ENCODE data around the gene INPP1.
"Not testable (repeated sequence)": the region's sequence is repeated elsewhere in the genome, so short reads cannot be mapped to it uniquely, and the experiment has no call there.

INPP1 gene

GRCh38 chr2:190311893-190312634 is 31.3 kb upstream of the INPP1 start:
- Histone ChIP-seq H4K20me1 (ENCODE audit: insufficient read depth, low read length) (no peaks in the 10 kb centered on the region), H3K4me2 (ENCODE audit: low read depth, low read length) (no peak overlapping the region), H3F3A (ENCODE audit: insufficient read depth, low read length) (no peaks in the 10 kb centered on the region), H3K79me2 (ENCODE audit: low read length) (peaks cover 30% of the 10 kb centered on the region; the same call in 1 of the 2 replicates), H3K4me1 (ENCODE audit: low read length) (peaks cover 15% of the 10 kb centered on the region), H3K9me2 (replicated peaks; ENCODE audit: insufficient read depth, low read length) (no peaks in the 10 kb centered on the region), H3K27ac (ENCODE audit: low read length) (no peak overlapping the region), H3K9me3 (replicated peaks; ENCODE audit: insufficient read depth, low read length) (no peaks in the 10 kb centered on the region), H2AFZ (ENCODE audit: low read length) (no peak overlapping the region), H3K36me3 (replicated peaks; ENCODE audit: insufficient read depth, low read length) (no peaks in the 10 kb centered on the region), H3K9ac (ENCODE audit: low read length) (no peak overlapping the region), H3K4me3 (ENCODE audit: low read length) (no peak overlapping the region), H3K27me3 (replicated peaks; ENCODE audit: insufficient read depth, low read length) (no peaks in the 10 kb centered on the region)
- no peak for TF ChIP-seq EZH2phosphoT487 (IDR thresholded peaks at IDR 0.05; ENCODE audit: low read length)
- no peak for TF ChIP-seq EZH2 (optimal IDR thresholded peaks at IDR 0.05; ENCODE audit: low read depth, low read length)
- TF ChIP-seq CTCF (IDR thresholded peaks at IDR 0.05; ENCODE audit: low read length), result no peak
- DNase-seq, result no peak

- not testable (repeated sequence) for H3K9me2 ChIP-seq (replicated peaks; ENCODE audit: insufficient read depth, low read length); H3K27me3 ChIP-seq (replicated peaks; ENCODE audit: insufficient read depth, low read length); H4K20me1 ChIP-seq (ENCODE audit: insufficient read depth, low read length); H3F3A ChIP-seq (ENCODE audit: insufficient read depth, low read length); H3K9me3 ChIP-seq (replicated peaks; ENCODE audit: insufficient read depth, low read length); H3K36me3 ChIP-seq (replicated peaks; ENCODE audit: insufficient read depth, low read length); H3K9ac ChIP-seq (ENCODE audit: low read length); H3K4me3 ChIP-seq (ENCODE audit: low read length); H2AFZ ChIP-seq (ENCODE audit: low read length); H3K4me2 ChIP-seq (ENCODE audit: low read depth, low read length); DNase-seq; H3K27ac ChIP-seq (ENCODE audit: low read length)
- peaks cover 32% of the 10 kb centered on the region; the same call in 1 of the 2 replicates for H3K79me2 ChIP-seq (ENCODE audit: low read length)
- peaks cover 15% of the 10 kb centered on the region for H3K4me1 ChIP-seq (ENCODE audit: low read length)
These were observed 30.8 kb upstream of the INPP1 start for GRCh38 chr2:190312635-190313025.

GRCh38 chr2:190313880-190314279 is 29.5 kb upstream of the INPP1 start:
- no peaks in the 10 kb centered on the region for H4K20me1 ChIP-seq (ENCODE audit: insufficient read depth, low read length)
- TF ChIP-seq CTCF (IDR thresholded peaks at IDR 0.05; ENCODE audit: low read length) (no peak), EZH2 (optimal IDR thresholded peaks at IDR 0.05; ENCODE audit: low read depth, low read length) (no peak), EZH2phosphoT487 (IDR thresholded peaks at IDR 0.05; ENCODE audit: low read length) (no peak)
- H3K27me3 ChIP-seq (replicated peaks; ENCODE audit: insufficient read depth, low read length), result no peaks in the 10 kb centered on the region
- no peak overlapping the region for H3K9ac ChIP-seq (ENCODE audit: low read length)
- no peaks in the 10 kb centered on the region for H3K36me3 ChIP-seq (replicated peaks; ENCODE audit: insufficient read depth, low read length)
- no peak overlapping the region for H3K4me2 ChIP-seq (ENCODE audit: low read depth, low read length)
- no peaks in the 10 kb centered on the region for H3K9me3 ChIP-seq (replicated peaks; ENCODE audit: insufficient read depth, low read length)
- no peak overlapping the region for H3K4me3 ChIP-seq (ENCODE audit: low read length)
- no peak for DNase-seq
- no peaks in the 10 kb centered on the region for H3K9me2 ChIP-seq (replicated peaks; ENCODE audit: insufficient read depth, low read length)
- H3F3A ChIP-seq (ENCODE audit: insufficient read depth, low read length), result 0 out of 2 replicates have a peak, but pooled peaks cover under 1% of the 10 kb centered on the region
- H3K27ac ChIP-seq (ENCODE audit: low read length), result no peak overlapping the region
- peaks cover 20% of the 10 kb centered on the region for H3K4me1 ChIP-seq (ENCODE audit: low read length)
- H2AFZ ChIP-seq (ENCODE audit: low read length), result no peak overlapping the region
- H3K79me2 ChIP-seq (ENCODE audit: low read length), result peaks cover 42% of the 10 kb centered on the region

- H3K4me2 ChIP-seq (ENCODE audit: low read depth, low read length), result no peak overlapping the region
- H4K20me1 ChIP-seq (ENCODE audit: insufficient read depth, low read length), result no peaks in the 10 kb centered on the region
- DNase-seq, result no peak
- no peaks in the 10 kb centered on the region for H3K9me3 ChIP-seq (replicated peaks; ENCODE audit: insufficient read depth, low read length)
- H3F3A ChIP-seq (ENCODE audit: insufficient read depth, low read length), result peaks cover 14% of the 10 kb centered on the region; the same call in 1 of the 2 replicates
- no peak overlapping the region for H2AFZ ChIP-seq (ENCODE audit: low read length)
- H3K27ac ChIP-seq (ENCODE audit: low read length), result no peak overlapping the region
- no peak overlapping the region for H3K4me3 ChIP-seq (ENCODE audit: low read length)
- peaks cover 46% of the 10 kb centered on the region for H3K79me2 ChIP-seq (ENCODE audit: low read length)
- no peak for TF ChIP-seq EZH2phosphoT487 (IDR thresholded peaks at IDR 0.05; ENCODE audit: low read length)
- TF ChIP-seq CTCF (IDR thresholded peaks at IDR 0.05; ENCODE audit: low read length), result no peak
- no peak for TF ChIP-seq EZH2 (optimal IDR thresholded peaks at IDR 0.05; ENCODE audit: low read depth, low read length)
- peaks cover 22% of the 10 kb centered on the region for H3K4me1 ChIP-seq (ENCODE audit: low read length)
- no peaks in the 10 kb centered on the region for H3K27me3 ChIP-seq (replicated peaks; ENCODE audit: insufficient read depth, low read length)
- no peaks in the 10 kb centered on the region for H3K36me3 ChIP-seq (replicated peaks; ENCODE audit: insufficient read depth, low read length)
- no peaks in the 10 kb centered on the region for H3K9me2 ChIP-seq (replicated peaks; ENCODE audit: insufficient read depth, low read length)
- H3K9ac ChIP-seq (ENCODE audit: low read length), result no peak overlapping the region
These were observed 28.1 kb upstream of the INPP1 start for GRCh38 chr2:190315273-190315672.

Measured in MM.1S (cell line).